ENCODE measurements around the gene COA7.

The COA7 gene

GRCh38 chr1:52669696-52670095, 28.5 kb downstream of the COA7 start:
- H3K4me1 ChIP-seq (ENCODE audit: control insufficient read depth, insufficient read depth, low read length) = peaks cover 2% of the 10 kb centered on the region; the same call in 1 of the 2 replicates
- CTCF ChIA-PET = interaction anchor here (0.5 kb wide), 1 partner anchor 110 kb away, joined by 4 read pairs; no protein-coding TSS in a partner anchor
- POLR2A ChIA-PET = interaction anchor here (0.7 kb wide), 1 partner anchor 305 kb away, joined by 9 read pairs; no protein-coding TSS in a partner anchor
- TF ChIP-seq ZNF426 (tag by site-specific recombination; IDR thresholded peaks at IDR 0.05) (no peak), ZNF747 (tag by site-specific recombination; IDR thresholded peaks at IDR 0.05) (no peak), MYNN (tag by site-specific recombination; IDR thresholded peaks at IDR 0.05; ENCODE audit: borderline replicate concordance) (no peak), ZNF600 (tag by site-specific recombination; IDR thresholded peaks at IDR 0.05) (peak; percentile 73), PRDM2 (tag by site-specific recombination; IDR thresholded peaks at IDR 0.05; ENCODE audit: borderline replicate concordance) (no peak), ZBTB6 (tag by site-specific recombination; IDR thresholded peaks at IDR 0.05) (no peak)
- no peak overlapping the region for H3K27ac ChIP-seq (ENCODE audit: extremely low read depth, low read depth, low read length)
- no peak overlapping the region for H3K4me3 ChIP-seq (ENCODE audit: low read depth, low read length)
- H3K9me3 ChIP-seq (ENCODE audit: control insufficient read depth, insufficient read depth, low read depth, low read length) = no peaks in the 10 kb centered on the region
- H3K36me3 ChIP-seq (ENCODE audit: control insufficient read depth in 2 of 2, insufficient read depth in 1 of 2, low read length in 2 of 2) = no peaks in the 10 kb centered on the region

- Histone ChIP-seq H3K4me3 (ENCODE audit: low read depth, low read length) (no peak overlapping the region), H3K4me1 (ENCODE audit: control insufficient read depth, insufficient read depth, low read length) (peaks cover 2% of the 10 kb centered on the region; the same call in 1 of the 2 replicates), H3K27ac (ENCODE audit: extremely low read depth, low read depth, low read length) (no peak overlapping the region), H3K36me3 (ENCODE audit: control insufficient read depth in 2 of 2, insufficient read depth in 1 of 2, low read length in 2 of 2) (no peaks in the 10 kb centered on the region), H3K9me3 (ENCODE audit: control insufficient read depth, insufficient read depth, low read depth, low read length) (no peaks in the 10 kb centered on the region)
- POLR2A ChIA-PET = interaction anchor here (1.1 kb wide), 1 partner anchor 27 kb away, joined by 3 read pairs; no protein-coding TSS in a partner anchor
- CTCF ChIA-PET = no interaction called here
- TF ChIP-seq BCL11A (tag by site-specific recombination; IDR thresholded peaks at IDR 0.05; ENCODE audit: low read depth) = no peak
- no peak for TF ChIP-seq ATF2 (tag by site-specific recombination; IDR thresholded peaks at IDR 0.05; ENCODE audit: low read depth)
- no peak for TF ChIP-seq ZNF510 (tag by site-specific recombination; IDR thresholded peaks at IDR 0.05; ENCODE audit: insufficient replicate concordance)
- TF ChIP-seq RBAK (tag by site-specific recombination; IDR thresholded peaks at IDR 0.05) = no peak
- no peak for TF ChIP-seq GLI4 (tag by site-specific recombination; IDR thresholded peaks at IDR 0.05)
- TF ChIP-seq ZNF266 (tag by site-specific recombination; IDR thresholded peaks at IDR 0.05; ENCODE audit: low read depth) = no peak
- TF ChIP-seq FEZF1 (tag by site-specific recombination; IDR thresholded peaks at IDR 0.05) = no peak
- no peak for TF ChIP-seq HOXC10 (CRISPR knock-in tag; IDR thresholded peaks at IDR 0.05)
- no peak for TF ChIP-seq ZNF157 (tag by site-specific recombination; IDR thresholded peaks at IDR 0.05)
- no peak for TF ChIP-seq ELK4 (IDR thresholded peaks at IDR 0.05; ENCODE audit: borderline replicate concordance, low read depth, low read length)
- no peak for TF ChIP-seq PBX3 (CRISPR knock-in tag; IDR thresholded peaks at IDR 0.05)
- no peak for TF ChIP-seq REPIN1 (tag by site-specific recombination; IDR thresholded peaks at IDR 0.05; ENCODE audit: low read depth)
- no peak for TF ChIP-seq ZNF555 (tag by site-specific recombination; conservative IDR thresholded peaks at IDR 0.05)
- TF ChIP-seq KLF8 (tag by site-specific recombination; IDR thresholded peaks at IDR 0.05) = no peak
These were observed 29.4 kb downstream of the COA7 start for GRCh38 chr1:52668711-52669110.
